GM19025 (cell line): ENCODE data around the gene FMN1.

Experiments
- ATAC-seq: cut with Tn5 transposase; IDR thresholded peaks from one replicate; pipeline ENCODE4 v1.9.1; 2021; ENCODE audit warnings: mild to moderate bottlenecking, low read depth, moderate library complexity; ENCODE audit not compliant: unreplicated experiment

FMN1 gene

DNA sequence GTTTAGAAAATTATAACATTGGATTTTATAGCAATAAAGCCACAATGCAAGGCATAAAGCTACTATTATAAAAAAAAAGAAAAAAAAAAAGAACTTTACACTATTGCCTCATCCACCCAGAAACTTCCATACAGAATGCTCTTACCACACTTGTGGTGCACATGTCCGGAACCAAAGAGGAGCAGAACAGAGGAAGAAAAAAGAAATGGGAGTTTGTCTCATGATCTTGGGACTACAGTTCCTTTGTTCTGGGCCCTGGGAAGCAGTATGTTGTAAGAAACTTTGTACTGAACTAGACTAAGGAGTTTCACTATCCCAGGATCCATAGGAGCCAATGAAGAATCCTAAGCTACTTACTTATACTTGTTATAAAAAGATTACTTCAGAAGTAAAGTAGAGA lies 36.1 kb downstream of the FMN1 start:
- no peak for ATAC-seq

DNA sequence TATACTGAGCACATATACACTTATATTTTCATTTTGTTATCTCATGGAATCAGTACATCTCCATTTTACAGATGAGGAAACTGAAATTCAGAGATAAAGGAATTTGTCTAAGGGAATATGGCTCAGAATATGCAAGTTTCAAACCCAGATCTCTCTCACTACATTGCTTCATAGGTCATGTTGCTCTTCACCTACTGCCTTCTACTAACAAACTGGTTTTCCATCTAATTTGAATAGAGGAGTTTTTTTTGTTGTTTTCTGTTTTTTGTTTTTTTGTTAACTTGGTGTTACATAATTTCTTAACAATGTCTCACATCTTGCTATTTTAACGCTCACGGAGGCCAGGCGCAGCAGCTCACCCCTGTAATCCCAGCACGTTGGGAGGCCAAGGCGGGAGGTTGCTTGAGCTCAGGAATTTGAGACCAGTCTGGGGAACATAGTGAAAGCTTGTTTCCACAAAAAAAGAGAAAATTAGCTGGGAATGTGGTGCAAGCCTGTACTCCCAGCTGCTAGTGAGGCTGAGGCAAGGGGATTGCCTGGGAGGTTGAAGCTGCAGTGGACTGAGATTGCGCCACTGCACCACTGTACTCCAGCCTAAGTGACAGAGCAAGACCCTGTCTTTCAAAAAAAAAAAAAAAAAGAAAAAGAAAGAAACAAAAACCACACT lies 37.0 kb downstream of the FMN1 start:
- ATAC-seq, result no peak

DNA sequence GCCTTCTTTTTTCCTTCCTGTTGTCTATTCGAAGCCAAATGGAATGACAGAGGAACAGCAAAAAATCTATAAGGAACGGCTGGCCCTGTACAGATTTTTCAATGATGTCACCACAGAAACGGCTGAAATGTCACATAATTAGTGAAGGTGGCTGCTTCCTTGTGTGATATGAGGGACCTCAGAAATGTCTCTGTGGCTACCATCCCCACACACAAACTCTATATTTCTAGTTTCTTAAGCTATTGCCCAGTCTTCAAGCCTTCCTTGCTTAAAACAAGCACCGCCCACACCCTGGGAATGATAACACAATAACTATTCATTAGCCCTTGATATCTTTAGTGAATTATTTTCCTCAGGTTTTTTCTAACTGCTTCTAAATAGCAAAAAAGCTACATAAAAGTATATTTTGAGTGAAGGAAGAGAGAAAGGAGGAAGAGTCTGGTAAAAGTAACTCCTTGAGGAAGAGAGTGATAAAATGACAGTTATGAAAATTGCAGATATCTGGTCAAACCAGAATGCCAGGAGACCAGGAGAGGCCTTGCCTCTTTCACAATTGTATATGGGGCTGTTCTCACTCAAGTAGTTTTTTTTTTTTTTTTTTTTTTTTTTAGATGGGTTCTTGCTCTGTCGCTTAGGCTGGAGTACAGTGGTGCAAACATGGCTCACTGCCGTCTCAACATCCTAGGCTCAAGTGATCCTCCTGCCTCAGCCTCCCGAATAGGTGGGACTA lies 38.7 kb downstream of the FMN1 start:
- ATAC-seq, result no peak

DNA sequence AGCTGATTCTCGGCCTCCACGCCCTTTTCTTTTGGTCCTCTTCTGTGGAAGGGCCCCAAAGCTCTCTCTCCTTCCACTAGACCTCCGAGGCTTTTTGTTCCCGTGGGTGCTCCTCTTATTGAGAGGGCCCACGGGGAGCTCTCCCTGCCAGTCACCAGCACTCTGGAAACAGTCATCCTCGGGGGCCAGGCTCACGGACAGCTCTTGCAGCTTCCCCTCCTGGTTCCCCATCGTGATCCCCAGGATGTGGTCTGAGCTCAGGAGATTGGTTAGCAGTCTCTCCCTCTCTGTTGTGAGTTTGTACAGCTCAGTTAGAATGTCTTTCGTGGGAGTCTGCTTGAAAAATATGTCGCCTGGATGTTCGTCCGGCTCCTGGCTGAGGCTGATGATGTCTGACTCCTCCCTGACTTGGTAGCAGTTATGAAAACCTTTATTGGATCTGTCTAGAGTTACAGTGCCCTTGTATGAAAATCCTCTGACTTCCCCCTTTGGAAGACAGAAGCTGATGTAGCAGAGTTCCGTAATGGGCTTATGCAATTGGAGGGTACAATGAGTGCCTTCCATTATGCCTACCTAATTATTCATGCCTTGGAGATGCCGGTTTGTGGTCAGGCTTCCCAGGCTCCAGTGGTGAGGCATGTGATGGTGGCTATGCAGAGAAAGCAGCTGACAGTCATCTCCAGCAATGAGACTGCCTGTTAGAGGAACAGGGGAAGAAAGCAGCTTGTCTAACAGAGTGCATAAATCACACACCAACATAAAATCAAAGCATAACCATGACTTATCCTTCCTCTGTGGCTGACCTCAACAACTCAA lies 40.0 kb downstream of the FMN1 start:
- ATAC-seq, result no peak

DNA sequence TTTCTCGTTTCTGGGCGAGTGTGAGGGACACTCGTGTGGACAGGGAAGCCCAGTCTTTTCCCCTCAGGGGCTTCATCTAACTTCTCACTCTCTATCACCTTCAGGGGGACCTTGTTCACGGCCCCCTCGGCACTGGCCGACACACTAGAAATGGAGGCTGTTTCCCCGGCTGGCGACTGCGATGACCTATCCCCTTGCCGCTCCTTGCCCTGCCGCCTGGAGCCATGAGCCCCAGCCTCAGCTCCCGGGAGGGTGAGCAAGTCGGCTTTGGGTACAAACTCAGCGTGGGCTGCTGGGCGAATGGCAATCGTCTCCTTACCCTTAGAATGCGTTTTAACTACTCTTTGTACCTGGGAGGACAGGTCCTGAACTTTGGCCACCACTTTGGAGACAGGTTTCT lies 41.0 kb downstream of the FMN1 start:
- ATAC-seq, result no peak

DNA sequence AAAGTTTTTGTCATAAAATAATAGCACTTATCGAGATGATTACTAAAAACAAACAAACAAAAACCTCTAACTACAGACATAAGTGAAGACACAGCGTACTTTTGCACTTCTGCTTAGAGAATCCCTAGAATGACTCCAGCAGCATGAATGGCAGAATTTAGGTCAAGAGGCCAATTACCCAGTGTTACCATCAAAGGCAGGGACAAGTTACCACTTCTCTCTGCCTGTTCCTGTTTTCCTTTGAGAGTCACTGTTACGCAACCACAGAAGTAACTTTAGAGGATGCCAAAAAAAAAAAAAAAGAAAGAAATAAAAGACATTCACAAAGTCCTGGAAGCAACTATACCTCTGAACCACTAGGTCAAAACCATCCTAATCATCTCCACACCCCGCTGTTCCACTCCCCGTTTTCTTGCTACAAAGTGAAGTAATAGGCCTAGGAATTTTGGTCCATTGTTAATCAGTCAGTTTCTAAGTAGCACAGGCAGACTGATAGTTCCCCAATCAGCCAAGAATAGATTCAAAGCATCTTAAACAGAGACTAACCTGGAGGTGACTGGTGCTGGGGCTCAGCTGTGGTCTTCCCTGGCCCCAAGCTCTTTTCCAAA lies 41.9 kb downstream of the FMN1 start:
- ATAC-seq, result no peak

DNA sequence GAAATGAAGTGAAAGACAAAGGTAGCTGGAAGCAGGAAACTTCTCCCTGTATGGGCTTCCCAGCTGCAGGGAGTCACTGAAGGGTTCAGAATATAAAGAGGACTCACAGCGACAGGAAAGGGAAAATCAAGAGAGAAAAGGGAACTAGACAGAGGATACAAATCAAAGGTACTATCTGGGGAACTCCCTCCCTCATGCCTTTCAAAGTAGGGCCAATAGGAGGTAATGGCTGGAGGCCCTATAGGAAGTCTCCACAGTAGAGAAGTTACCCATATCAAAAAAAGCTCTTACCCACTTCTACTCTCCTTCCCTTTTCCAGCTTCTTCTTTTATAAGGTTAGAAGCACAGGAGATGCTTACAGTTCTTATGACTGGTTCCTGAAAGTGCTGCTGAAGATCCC lies 43.5 kb downstream of the FMN1 start:
- no peak for ATAC-seq

DNA sequence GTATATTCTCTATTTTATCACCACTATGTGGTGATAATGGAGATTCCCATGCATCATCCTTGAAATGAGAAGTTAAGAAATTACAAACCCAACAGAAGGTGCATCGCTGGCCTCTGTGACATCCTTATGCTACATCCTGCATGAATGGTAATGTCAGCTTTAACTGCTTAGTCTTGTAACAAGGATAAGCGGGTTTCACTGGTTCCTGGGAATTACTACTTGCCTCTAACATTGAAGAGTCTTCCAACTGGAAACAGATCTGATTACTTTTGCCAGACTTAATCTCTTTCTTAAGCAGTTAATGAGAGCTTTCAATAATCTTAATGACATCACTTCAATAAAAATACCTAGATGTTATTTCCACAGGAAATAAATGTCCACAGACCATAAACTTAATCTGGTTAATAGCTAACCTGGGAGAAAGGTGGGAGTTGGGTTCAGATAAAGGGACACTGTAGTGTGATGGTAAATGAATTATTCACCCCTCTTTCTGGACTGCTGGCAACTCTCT lies 44.0 kb downstream of the FMN1 start:
- no peak for ATAC-seq

DNA sequence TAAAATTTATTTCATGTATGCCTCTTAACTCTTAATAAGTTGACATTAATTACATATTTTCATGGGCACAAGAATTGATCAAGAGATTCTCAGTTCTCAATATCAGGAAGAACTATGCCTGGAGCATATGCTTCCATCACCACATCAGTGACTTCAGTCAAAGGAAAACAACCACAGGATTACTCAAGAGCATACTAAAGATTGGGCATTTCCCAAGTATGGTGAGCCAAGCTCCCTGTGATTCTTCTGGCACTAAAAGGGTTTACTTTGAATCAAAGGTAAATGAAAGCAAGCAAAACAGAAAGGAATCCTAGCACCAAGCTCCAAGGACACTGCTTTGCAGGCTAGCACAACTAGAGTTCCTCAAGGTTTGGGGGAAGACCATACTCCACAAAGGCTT lies 44.6 kb downstream of the FMN1 start:
- ATAC-seq, result no peak

DNA sequence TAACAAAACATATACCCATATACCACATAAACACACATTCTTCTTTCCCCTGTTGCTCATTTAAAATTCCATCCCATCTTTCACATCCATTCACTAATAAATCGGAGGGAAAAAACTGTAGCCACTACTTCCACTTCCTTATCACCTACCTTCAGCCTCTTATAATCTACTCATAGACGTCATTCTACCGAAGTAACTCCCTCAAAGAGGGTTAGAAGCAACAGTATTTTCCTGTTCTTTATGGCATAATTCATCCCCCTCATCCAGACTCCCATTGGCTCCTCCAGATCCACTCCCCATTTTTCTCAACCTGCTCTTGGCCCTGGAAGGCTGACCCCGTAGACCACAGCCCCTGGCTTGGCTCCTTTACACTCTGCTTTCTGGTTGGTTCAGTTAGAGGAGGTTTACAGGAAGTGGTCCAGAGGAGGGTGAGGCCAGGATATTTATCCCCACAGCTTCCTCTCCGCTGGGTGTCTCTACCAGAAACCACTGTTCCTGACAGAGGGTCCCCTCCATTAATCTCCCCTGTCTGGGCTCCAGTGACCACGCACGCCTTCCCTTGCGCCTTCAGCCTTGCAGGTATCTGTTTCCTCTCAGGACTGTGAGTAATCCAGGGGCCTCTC lies 46.3 kb downstream of the FMN1 start:
- ATAC-seq, result no peak

DNA sequence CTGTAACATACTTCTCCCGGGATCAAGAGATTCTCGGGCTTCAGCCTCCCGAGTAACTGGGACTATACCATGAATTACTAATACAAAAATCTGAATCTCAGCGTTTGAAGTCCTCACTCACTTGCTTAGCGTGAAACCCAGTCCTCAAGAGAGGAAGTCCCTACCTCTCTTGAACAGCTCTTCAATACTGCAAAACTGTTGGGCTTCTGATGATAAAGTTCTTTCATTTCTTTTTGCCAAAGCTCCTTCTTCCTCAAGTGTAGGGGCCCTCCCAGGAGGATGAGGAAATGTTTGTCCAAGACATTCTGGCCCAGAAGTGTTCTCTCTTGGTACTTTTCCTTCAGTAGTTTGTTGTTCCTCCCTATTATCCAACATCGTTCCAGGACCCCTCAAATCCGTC lies 48.5 kb downstream of the FMN1 start:
- no peak for ATAC-seq

DNA sequence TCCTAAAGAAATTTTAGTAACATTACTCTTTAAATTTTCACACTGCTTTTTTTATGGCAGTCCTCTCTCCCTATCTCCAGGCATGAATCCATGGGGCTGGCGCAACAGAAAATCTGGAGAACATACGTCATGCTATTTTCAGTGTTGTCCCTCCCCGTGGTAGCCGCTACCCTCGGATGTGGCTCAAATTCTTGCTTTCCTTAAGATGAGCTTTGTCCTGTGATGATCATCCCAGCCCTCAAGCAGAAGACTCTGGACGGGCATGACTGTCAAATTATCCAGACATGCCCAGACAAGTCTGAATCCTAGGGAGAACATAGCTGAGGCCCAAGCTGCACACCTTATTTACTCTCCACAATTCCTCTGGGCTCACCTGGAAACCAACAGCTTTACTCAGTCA lies 49.1 kb downstream of the FMN1 start:
- ATAC-seq, result no peak

DNA sequence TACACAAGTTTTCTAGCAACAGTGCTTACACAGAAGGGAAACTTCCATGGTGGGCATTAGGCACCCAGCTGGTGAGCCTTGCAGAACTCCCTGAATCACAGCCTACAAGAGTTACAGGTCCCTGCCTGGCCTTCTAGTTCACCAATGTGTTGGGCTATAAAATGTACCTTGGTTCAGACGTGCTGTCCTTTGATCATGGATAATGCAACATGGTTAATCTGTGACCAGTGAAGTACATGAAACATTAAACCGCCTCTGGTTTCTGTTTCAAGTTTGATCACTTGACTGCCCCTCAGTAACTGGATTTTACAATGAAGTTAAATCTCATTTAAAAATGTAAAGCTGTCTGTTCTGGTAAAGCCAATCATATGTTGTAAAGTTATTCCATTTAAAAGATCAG lies 51.8 kb downstream of the FMN1 start:
- no peak for ATAC-seq

DNA sequence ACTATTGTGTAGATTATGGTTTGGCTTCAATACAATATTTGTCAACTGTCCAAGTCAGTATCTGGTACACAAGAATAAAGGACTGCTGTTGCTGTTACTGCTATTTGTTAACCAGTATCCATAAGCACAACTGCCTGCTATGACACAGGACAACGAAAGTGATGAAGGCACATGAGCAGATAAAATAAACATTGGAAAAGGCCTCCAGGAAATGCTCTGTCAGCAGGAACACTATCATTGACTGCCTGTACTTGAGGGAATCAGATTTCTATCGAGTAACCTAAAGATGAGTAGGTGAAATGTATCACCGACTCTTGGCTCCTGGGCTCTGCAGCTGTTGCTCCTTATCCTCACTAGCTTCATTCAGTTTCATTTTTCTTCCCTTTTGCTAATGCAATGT lies 56.5 kb downstream of the FMN1 start:
- no peak for ATAC-seq

DNA sequence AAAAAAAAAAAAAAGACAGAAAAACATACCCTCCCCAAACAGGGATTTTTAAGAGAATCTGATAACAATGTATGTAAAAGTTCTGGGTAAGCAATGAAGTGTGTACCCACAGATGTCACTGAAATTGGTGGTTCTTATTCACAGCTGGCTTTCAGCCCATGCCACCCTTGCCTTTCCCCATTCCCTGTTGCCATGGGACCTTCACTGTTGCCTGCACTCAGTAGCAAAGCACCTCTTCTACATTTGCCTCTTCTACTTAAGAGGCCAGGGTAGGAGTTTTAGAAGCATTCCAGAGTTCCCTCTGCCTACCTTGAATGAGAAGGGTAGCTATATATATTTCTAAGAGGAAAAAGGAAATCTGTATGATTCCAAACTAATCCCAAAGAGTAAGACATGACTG lies 57.4 kb downstream of the FMN1 start:
- ATAC-seq, result no peak

DNA sequence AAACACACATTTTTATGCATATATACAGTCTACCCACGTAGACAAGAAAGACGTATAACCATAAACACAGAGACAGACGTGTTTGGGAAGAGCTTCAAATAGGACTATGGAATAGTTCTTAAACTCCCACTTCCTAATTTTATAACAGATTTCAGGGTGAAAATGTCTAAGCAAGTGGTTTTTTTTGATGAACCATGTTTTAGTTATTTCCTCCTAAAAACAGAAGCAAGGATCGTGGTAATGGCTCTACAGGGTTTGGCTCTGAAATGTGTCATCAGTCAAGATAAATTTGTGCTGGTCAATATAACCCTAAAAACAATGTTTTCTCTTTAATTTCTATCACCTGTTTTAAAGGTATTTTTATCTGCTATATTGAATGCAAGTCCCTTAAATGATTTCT lies 58.2 kb downstream of the FMN1 start:
- no peak for ATAC-seq

DNA sequence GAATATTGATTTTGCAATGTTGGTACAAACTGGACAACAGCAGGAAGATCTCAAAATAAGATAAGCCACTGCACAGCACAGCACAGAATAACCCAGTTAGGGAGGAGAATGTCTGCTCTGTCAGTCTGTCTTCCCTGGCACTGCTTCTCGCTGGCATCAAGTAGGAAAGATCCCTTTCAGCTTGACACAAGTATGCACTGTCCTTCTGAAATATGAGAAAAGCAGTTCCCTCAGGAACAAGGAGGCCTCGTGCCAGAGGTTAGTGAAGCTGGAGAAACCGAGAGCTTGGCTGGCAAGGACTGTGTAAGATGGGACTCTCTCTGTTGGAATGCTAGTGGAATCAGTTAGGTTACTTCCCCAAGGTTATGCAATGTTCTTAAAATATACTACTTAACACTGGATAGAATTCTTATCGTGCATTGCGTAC lies 59.1 kb downstream of the FMN1 start:
- ATAC-seq, result no peak

DNA sequence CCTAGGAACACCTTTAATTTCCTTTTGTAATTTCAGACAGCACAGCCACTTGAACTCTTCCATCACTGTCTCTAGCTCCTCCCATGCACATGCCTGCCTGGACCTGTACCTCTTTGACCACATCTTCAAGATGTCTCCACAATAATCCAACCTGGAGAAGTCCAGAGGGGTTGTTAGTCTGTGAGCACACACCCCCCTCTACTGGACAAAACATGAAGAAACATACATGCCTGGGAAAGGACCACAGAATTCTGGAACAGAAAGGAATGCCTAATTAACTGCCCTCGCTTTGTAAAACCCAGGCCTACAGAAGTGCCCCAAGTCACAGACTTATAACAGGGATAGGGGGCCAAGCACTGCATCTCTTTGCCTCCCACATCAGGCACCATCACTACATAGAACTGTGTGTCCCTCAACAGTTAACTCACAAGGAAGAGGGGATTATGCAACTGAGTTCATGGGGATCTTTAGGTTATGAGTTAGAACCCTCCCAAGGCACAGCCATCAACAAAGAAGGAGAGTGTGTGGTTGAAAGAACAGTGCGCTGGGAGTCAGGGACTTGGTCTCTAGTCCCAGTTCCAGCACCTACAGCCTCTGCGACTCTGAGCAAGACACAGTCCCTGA lies 61.7 kb downstream of the FMN1 start:
- ATAC-seq, result no peak

DNA sequence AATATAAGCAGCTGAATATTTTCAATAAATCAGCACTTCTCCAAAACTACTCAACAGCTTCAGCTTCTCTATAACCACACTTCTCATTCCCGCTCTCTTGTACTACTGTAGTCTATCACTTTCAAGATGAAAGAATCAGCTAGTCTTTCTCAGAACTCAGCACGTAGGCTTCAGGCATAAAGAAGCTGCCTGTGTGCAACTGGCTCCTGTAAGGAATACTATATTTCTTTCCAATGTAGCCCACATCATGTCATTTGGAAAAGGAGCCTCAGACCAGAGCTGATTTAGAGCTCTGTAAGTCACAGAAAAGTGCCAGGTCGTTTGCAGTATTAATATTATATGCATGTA lies 62.3 kb downstream of the FMN1 start:
- no peak for ATAC-seq

DNA sequence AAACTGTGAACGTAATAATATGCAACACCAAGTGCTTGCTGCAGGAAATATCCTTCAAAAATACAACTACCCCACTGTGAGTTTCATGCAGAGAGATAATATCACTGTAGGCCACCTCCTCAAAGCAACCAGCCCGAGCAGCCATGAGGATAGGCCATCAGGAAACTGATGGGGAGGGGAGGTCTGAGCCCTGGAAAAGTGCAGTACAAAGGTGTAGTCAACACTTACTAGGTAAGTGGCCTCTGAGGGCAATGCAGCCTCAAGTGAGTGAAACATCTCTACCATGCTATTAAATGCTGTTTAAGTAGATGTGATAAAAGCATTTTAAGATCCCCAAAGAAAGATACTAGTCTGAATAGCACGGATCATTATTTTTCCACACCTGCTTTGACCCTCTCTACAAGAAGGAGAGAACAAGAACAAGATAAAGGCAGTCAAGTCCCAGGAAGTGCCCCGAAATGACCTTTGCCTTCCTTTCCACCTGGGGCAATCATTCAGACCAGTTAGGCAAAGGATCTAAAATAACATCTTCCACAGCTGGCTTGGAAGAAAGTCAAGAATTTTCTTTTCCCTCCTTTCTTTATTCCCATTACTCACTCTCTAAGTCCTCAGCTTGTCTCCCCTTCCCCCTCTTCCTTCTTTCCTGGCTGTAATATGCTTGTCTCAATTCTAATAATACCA lies 62.8 kb downstream of the FMN1 start:
- ATAC-seq, result no peak
